ENCODE measurements around the gene HTR5A.

HTR5A gene

GRCh38 chr7:155084969-155085368, 14.8 kb downstream of the HTR5A start:
- no peak for DNase-seq (ENCODE audit: low read depth in 2 of 2, low spot score in 1 of 2)

GRCh38 chr7:155090684-155091083, 20.6 kb downstream of the HTR5A start:
- DNase-seq (ENCODE audit: low read depth in 2 of 2, low spot score in 1 of 2) = peak; percentile 0 to 3

GRCh38 chr7:155093596-155093995, 23.5 kb downstream of the HTR5A start:
- DNase-seq (ENCODE audit: low read depth in 2 of 2, low spot score in 1 of 2) = no peak

- DNase-seq (ENCODE audit: low read depth in 2 of 2, low spot score in 1 of 2) = no peak
These were observed 24.6 kb downstream of the HTR5A start for GRCh38 chr7:155094636-155095135.

- DNase-seq (ENCODE audit: low read depth in 2 of 2, low spot score in 1 of 2) = no peak
These were observed 27.2 kb downstream of the HTR5A start for GRCh38 chr7:155097338-155097737.

GRCh38 chr7:155103839-155104238, 33.7 kb downstream of the HTR5A start:
- DNase-seq (ENCODE audit: low read depth in 2 of 2, low spot score in 1 of 2) = no peak

GRCh38 chr7:155104913-155105312, 34.8 kb downstream of the HTR5A start:
- no peak for DNase-seq (ENCODE audit: low read depth in 2 of 2, low spot score in 1 of 2)

GRCh38 chr7:155106356-155106755, 36.2 kb downstream of the HTR5A start:
- DNase-seq (ENCODE audit: low read depth in 2 of 2, low spot score in 1 of 2) = no peak

GRCh38 chr7:155107126-155107525, 37.0 kb downstream of the HTR5A start:
- no peak for DNase-seq (ENCODE audit: low read depth in 2 of 2, low spot score in 1 of 2)

- no peak for DNase-seq (ENCODE audit: low read depth in 2 of 2, low spot score in 1 of 2)
These were observed 38.2 kb downstream of the HTR5A start for GRCh38 chr7:155108144-155108901.

- no peak for DNase-seq (ENCODE audit: low read depth in 2 of 2, low spot score in 1 of 2)
These were observed 39.0 kb downstream of the HTR5A start for GRCh38 chr7:155109121-155109520.

GRCh38 chr7:155115288-155115687, 45.2 kb downstream of the HTR5A start:
- DNase-seq (ENCODE audit: low read depth in 2 of 2, low spot score in 1 of 2) = no peak

GRCh38 chr7:155119801-155120382, 49.8 kb downstream of the HTR5A start:
- no peak for DNase-seq (ENCODE audit: low read depth in 2 of 2, low spot score in 1 of 2)

- DNase-seq (ENCODE audit: low read depth in 2 of 2, low spot score in 1 of 2) = no peak
These were observed 50.3 kb downstream of the HTR5A start for GRCh38 chr7:155120460-155120859.

- no peak for DNase-seq (ENCODE audit: low read depth in 2 of 2, low spot score in 1 of 2)
These were observed 52.7 kb downstream of the HTR5A start for GRCh38 chr7:155122831-155123230.

GRCh38 chr7:155123413-155123812, 53.3 kb downstream of the HTR5A start:
- no peak for DNase-seq (ENCODE audit: low read depth in 2 of 2, low spot score in 1 of 2)

- no peak for DNase-seq (ENCODE audit: low read depth in 2 of 2, low spot score in 1 of 2)
These were observed 54.6 kb downstream of the HTR5A start for GRCh38 chr7:155124706-155125105.

GRCh38 chr7:155129186-155129585, 59.1 kb downstream of the HTR5A start:
- DNase-seq (ENCODE audit: low read depth in 2 of 2, low spot score in 1 of 2) = no peak

- DNase-seq (ENCODE audit: low read depth in 2 of 2, low spot score in 1 of 2) = no peak
These were observed 59.7 kb downstream of the HTR5A start for GRCh38 chr7:155129789-155130188.

GRCh38 chr7:155130493-155130892, 60.4 kb downstream of the HTR5A start:
- no peak for DNase-seq (ENCODE audit: low read depth in 2 of 2, low spot score in 1 of 2)

GRCh38 chr7:155131090-155131489, 61.0 kb downstream of the HTR5A start:
- DNase-seq (ENCODE audit: low read depth in 2 of 2, low spot score in 1 of 2) = no peak

- no peak for DNase-seq (ENCODE audit: low read depth in 2 of 2, low spot score in 1 of 2)
These were observed 62.3 kb downstream of the HTR5A start for GRCh38 chr7:155132431-155132830.
